ENCODE measurements around the gene FRMD4A. TPM values are rescaled to one million over a fixed set of nuclear protein-coding genes. Genes with fewer than 3 reads are reported as not detected.

The FRMD4A gene
- total RNA-seq, 4 donors from 2014 or later = 27.5 to 40.4 (median 33.0) TPM

DNA sequence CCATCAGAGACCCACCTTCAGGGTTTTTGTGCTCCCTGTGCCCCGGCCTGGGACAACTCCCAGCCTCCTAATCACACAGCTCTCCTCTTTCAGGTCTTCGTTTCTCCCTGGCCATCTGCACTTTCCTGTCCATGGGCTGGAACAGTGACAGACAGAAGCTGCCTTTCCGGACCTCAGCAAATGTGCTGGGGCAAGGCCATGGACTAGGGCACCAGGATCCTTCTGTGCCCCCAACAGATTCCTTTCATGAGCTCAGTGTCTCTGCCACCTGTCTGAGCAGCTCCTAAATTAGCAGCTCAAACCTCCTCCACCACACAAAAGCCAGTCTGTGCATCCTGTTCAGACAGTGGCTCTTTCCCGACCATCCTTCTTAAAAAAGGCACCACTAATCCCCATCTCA is 41.9 kb upstream of the FRMD4A start:
- no peak overlapping the region for H3K4me3 ChIP-seq (ENCODE audit: low read depth, poor library complexity, severe bottlenecking)
- intact Hi-C loops (cut with DNase I; ENCODE audit: low total_unique reads) = no loop called here
- TF ChIP-seq, protein P1, sequence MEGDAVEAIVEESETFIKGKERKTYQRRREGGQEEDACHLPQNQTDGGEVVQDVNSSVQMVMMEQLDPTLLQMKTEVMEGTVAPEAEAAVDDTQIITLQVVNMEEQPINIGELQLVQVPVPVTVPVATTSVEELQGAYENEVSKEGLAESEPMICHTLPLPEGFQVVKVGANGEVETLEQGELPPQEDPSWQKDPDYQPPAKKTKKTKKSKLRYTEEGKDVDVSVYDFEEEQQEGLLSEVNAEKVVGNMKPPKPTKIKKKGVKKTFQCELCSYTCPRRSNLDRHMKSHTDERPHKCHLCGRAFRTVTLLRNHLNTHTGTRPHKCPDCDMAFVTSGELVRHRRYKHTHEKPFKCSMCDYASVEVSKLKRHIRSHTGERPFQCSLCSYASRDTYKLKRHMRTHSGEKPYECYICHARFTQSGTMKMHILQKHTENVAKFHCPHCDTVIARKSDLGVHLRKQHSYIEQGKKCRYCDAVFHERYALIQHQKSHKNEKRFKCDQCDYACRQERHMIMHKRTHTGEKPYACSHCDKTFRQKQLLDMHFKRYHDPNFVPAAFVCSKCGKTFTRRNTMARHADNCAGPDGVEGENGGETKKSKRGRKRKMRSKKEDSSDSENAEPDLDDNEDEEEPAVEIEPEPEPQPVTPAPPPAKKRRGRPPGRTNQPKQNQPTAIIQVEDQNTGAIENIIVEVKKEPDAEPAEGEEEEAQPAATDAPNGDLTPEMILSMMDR (IDR thresholded peaks at IDR 0.05) = no peak
- no peak for TF ChIP-seq POLR2A (IDR thresholded peaks at IDR 0.05)
- no peak for DNase-seq (ENCODE audit: low spot score in 2 of 2)
- WGBS, 2 donors = 89% methylated on average over 4 of the region's 4 CpGs

DNA sequence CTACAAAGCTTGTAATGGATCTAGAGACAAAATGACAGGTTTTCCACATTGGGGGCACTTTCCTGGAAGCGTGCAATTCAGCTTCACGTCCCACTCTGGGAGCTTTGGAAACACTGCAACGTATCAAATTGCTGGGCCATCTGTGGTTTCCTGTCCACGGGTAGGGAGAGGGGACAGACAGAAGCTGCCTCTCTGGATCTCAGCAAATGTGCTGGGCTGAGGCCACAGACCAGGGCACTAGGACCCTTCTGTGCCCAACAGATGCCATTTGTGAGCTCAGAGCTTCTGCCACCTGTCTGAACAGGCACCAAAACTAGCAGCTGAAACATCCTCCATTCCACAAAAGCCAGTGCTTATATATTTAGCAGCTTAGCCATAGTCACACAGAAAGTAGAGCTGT is 40.9 kb upstream of the FRMD4A start:
- no peak for TF ChIP-seq POLR2A (IDR thresholded peaks at IDR 0.05)
- TF ChIP-seq, protein P1 (IDR thresholded peaks at IDR 0.05) = no peak
- 61 to 74% methylated on average over 4 of the region's 4 CpGs for WGBS, 2 donors
- intact Hi-C loops (cut with DNase I; ENCODE audit: low total_unique reads) = no loop called here
- H3K4me3 ChIP-seq (ENCODE audit: low read depth, poor library complexity, severe bottlenecking) = no peak overlapping the region
- no peak for DNase-seq (ENCODE audit: low spot score in 2 of 2)

DNA sequence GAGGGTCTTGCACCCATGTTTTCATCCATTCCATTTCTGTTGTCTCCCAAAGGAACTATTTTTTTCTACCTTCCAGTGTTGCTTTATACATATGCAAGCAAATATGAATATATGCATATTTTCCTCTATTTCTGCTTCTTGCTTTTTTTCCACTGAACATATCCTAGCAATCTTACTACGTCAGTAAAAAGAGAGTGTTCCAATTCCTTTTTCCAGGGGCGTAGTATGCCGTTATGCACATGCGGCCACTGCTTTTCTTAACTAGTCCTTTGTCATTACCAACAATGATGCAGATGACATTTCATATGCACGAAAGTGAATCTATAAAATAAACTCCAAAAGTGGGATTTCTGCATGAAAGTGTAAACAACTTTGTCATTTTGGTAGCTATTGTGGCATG is 40.2 kb upstream of the FRMD4A start:
- H3K4me3 ChIP-seq (ENCODE audit: low read depth, poor library complexity, severe bottlenecking) = no peak overlapping the region
- WGBS, 2 donors = 90 to 93% methylated on average over 5 of the region's 5 CpGs
- intact Hi-C loops (cut with DNase I; ENCODE audit: low total_unique reads) = no loop called here
- TF ChIP-seq, protein P1 (IDR thresholded peaks at IDR 0.05) = no peak
- TF ChIP-seq POLR2A (IDR thresholded peaks at IDR 0.05) = no peak
- DNase-seq (ENCODE audit: low spot score in 2 of 2) = no peak

DNA sequence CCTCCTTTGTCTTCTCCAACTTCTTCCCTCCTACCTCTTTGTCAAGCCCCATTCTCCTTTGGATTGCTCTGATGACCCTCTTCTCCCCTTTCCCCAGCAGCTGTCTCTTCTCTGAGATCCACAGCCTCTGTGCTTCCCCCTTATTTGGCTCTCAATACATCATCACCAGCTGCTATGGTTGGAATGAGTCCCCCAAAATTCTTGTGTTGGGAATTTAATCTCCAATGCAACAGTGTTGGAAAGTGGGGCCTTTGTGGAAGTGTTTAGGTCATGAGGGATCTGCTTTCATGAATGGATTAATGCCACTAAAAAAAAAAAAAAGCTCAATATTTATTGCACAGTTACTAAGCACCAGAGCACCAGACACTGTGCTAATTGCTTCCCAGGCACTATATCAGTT is 39.2 kb upstream of the FRMD4A start:
- intact Hi-C loops (cut with DNase I; ENCODE audit: low total_unique reads) = no loop called here
- peak in 1 of 2 donors; percentile 39 for DNase-seq (ENCODE audit: low spot score in 2 of 2)
- H3K4me3 ChIP-seq (ENCODE audit: low read depth, poor library complexity, severe bottlenecking) = no peak overlapping the region
- no peak for TF ChIP-seq POLR2A (IDR thresholded peaks at IDR 0.05)
- TF ChIP-seq, protein P1 (IDR thresholded peaks at IDR 0.05) = no peak

DNA sequence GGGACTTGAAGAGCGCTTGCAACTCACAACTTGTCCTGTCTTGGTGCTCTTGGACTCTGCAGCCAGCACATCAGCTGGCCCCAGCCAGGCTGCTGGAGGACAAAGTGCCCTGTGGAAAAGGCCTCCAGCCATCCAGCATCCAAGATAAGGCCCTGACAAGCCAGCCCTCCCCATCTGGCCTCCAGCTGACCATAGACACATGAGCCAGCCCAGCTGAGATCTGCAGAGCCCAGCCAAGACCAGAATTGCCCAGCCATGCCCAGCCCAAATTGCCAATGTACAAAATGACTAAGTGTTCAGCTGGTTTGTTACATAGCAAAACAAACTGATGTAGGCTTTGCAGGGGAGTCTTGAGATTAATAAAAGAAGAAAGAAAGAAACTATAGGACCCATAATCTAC is 36.0 kb upstream of the FRMD4A start:
- DNase-seq (ENCODE audit: low spot score in 2 of 2) = peak in 1 of 2 donors; percentile 48
- H3K4me3 ChIP-seq (ENCODE audit: low read depth, poor library complexity, severe bottlenecking) = no peak overlapping the region
- intact Hi-C loops (cut with DNase I; ENCODE audit: low total_unique reads) = no loop called here
- no peak for TF ChIP-seq POLR2A (IDR thresholded peaks at IDR 0.05)
- TF ChIP-seq, protein P1 (IDR thresholded peaks at IDR 0.05) = no peak
- 91 to 100% methylated on average over 1 of the region's 1 CpG for WGBS, 2 donors

DNA sequence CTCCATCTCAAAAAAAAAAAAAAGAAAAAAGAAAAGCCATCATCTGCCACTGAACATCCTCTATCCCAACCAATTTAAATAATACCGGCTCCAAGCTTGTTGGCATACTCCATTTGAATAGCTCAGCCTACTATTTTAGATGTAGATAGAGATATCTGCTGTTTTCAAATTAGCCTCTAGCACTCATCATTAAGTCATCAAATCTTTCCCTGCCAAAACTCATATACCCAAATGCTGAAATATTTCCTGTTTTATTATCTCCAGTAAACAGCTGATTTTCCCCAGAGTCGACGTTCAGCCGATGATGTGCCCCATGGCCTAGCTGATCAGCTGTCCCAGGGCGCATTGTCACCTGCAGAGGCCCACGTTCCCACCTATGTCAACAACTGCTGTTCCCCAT is 34.5 kb upstream of the FRMD4A start:
- peak in 1 of 2 donors; percentile 59 for DNase-seq (ENCODE audit: low spot score in 2 of 2)
- no peak overlapping the region for H3K4me3 ChIP-seq (ENCODE audit: low read depth, poor library complexity, severe bottlenecking)
- WGBS, 2 donors = 45 to 51% methylated on average over 6 of the region's 6 CpGs
- intact Hi-C loops (cut with DNase I; ENCODE audit: low total_unique reads) = no loop called here
- no peak for TF ChIP-seq POLR2A (IDR thresholded peaks at IDR 0.05)
- TF ChIP-seq, protein P1 (IDR thresholded peaks at IDR 0.05) = no peak
